HG02938 (cell line): Measurements from ENCODE around the gene STAC3.
"Not testable (repeated sequence)": the region's sequence is repeated elsewhere in the genome, so short reads cannot be mapped to it uniquely, and the experiment has no call there.

Source experiments
- ATAC-seq: cut with Tn5 transposase; IDR thresholded peaks from one replicate; pipeline ENCODE4 v1.9.1; 2021; ENCODE audit warnings: mild to moderate bottlenecking, moderate library complexity; ENCODE audit not compliant: unreplicated experiment

The STAC3 gene

DNA sequence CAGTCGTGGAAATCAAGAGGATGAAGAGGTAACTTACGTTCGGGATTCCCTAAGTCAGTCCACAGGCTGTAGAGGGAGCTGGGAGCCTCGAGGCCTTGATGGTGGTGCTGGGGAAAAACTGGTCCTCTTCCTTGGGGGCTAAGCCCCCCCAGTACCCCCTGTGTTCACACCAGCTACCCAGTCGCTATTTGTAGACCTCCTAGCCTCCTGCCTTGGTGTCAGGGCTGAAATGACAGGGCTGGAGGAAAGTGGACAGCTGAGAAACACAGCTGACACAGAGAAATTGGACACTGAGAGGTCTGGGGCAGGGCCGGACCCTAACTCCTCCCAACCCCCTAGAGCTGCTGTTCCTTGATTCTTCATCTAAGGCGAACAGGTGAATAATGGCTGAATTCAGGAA, at the start of gene STAC3:
Gene STAC3, minus strand, starts transcription at position 232 of the 400 bp plus-strand sequence. CDS start 1,551 bp downstream, outside the sequence.
- no peak for ATAC-seq

DNA sequence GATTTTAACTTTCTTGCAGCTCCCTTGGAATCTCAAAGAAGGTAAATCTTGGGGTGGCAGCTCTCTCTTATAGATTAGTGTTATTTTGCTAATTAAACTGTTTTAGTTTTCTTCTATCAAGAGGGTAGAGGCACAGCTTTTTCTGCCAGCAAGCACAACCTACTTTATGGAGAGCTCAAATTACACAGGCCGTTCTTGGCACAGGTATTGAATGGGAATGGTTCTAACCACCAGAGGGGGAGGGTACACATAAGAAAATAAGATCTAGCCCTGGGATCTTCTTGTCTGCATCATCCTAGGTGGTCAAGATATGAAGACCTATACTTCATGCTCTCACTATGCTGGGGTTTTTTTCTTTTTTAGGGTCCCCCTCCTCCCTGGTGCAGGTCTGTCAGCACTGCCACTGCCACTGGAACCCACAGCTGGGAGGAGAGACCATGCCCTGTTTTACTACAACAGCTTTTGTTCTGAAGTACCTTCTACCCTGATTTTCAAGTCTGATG, 48.6 kb upstream of the STAC3 start:
- no peak for ATAC-seq

DNA sequence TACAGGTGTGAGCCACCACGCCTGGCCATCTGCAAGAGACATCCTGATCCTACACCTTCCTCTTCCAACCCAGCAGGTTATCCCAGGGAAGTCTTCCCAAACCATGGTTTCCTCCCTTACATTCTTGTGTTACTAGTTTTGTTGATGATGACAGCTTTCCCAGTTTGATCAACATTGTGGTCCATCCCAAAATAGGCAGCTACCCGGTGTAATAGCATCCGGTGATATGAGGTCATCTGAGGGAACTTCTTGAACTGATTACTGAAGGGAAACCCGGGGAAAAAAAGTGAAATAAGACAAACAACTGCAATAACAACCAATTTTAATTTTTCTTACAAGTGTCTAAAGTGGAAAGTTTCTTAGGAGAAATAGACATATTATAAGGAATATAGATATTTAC, 45.3 kb upstream of the STAC3 start:
- ATAC-seq, result no peak

DNA sequence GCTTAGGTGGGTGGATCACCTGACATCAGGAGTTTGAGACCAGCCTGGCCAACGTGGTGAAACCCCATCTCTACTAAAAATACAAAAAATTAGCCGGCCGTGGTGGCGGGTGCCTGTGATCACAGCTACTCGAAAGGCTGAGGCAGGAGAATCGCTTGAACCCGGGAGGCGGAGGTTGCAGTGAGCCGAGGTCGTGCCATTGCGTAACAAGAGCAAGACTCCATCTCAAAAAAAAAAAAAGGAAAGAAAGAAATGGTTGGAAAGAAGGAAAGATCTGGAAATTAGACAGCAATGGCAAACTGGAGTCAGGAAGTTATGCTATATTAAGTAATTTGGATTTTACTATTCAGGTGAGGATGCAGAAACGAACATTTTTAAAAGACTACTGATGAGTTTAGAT, 31.1 kb upstream of the STAC3 start:
- not testable (repeated sequence) for ATAC-seq

DNA sequence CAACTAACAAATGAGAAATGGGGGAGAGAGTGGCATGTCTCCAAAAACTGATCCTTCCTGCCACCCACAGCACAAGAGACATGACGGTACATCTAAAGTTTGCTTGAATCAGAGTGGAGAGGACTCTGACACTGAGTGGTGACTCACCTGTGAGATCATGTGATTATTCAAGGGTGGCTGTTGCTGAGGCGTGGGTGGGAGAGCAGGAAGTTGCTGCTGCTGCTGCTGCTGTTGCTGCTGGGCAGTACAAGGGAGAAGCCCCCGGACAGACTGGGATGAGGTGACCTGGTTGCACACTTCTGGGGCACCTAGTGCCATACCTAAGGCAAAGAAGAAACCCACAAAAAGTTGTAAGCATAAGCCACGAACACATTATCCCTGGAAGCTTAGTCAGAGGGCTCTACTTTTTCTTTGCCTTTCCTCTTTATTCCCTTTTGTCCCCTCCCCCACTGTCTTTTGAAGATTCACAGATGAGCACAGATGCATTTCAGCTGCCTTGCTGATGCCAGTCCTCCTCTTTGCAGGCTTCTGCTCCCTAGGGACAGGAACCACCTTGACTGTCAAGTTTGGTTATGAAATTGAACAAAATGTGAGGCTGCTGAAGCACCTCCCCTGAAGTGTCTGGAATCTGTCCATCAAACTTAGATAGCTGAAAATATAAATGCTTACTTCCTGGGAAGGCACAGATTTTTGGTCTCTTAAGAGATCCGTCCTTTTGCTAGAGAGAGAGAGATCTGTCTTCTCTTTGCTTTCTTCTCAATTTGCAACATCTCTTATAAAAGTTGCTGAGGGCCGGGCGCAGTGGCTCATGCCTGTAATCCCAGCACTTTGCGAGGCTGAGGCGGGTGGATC, 29.4 kb upstream of the STAC3 start:
- ATAC-seq, result peak; percentile 95

DNA sequence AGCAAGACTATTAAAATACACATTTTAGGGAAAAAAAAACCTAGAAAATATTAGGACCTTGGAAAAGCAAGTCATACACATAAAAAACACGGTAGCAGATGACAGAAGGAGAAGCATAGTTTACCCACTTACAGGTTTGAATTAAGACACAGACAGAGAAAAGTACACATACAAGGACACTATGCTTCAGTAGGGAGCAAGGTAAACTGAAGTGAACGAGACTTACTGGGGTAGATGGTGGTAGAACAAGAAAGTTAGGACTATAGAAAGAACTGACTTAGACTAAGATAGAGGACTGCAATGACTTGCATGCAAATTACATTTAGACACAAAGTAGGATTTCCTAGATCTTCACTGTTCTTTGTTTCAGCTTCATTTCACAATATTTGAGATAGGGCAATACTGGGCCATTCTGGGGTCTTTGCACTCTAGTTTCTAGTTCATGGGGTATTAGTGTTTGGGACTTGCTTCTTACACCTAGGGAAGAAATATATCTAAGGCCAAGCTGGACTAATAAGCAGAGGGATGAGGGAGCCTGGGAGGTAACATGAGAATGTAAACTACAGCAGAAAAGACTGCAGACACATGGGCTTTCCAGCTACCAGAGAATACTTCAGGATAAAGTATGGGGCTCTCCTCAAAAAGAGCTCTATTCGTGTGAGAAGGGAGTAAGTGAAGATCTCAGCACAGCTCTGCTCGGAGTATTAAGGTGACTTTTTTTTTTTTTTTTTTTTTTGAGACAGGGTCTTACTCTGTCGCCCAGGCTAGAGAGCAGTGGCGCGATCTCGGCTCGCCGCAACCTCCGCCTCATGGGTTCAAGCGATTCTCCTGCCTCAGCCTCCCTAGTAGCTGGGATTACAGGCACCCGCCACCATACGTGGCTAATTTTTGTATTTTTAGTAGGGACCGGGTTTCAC, 27.7 kb upstream of the STAC3 start:
- ATAC-seq, result no peak

DNA sequence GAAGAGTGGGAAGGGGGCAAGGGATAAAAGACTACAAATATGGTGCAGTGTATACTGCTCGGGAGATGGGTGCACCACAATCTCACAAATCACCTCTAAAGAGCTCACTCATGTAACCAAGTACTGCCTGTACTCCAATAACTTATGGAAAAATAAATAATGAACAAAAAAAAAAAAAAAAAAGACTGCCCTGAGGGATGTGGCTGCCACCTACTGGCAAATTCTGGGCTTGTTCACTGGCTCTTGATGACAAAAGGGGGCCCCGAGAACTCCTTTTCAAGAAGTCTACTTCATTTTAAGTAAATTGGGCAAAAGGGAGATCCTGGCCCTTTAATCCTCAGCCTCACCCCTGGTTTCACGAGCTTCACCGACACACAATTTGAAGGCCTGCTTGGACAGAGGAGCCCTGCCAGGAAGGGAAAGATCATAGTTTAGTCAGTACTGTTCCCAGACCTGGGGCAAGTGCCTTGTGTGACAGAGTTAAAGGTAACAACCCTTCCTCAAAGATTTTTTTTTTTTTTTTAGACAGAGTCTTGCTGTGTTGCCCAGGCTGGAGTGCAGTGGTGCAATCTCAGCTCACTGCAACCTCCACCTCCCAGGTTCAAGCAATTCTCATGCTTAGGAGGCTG, 26.1 kb upstream of the STAC3 start:
- ATAC-seq, result no peak

DNA sequence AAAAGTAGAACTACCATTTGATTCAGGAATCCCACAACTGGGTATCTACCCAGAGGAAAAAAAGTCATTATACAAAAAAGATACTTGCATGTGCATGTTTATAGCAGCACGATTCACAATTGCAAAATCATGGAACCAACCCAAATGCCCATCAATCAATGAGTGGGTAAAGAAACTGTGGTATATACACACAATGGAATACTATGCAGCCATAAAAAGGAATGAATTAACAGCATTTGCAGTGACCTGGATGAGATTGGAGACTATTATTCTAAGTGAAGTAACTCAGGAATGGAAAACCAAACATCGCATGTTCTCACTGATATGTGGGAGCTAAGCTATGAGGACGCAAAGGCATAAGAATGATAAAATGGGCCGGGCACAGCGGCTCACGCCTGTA, 25.2 kb upstream of the STAC3 start:
- not testable (repeated sequence) for ATAC-seq

DNA sequence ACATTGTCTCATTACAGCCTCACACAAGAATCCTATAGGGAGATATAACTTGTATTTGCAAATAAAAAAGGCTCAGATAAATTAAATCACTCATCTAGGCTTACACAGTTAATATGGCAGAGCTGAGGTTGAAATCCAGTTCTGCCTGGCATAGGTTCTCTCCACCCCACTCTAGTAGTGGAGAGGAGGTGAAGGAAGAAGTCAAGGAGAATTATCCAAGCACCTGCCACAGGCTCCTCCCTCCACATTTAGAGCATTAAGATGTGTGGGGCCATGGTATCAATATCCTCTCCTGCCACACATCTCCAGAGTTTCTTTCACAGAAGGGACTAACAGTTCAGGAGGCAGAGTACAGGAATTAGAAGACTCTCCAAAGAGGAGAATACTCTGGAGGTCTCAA, 22.5 kb upstream of the STAC3 start:
- ATAC-seq, result no peak

DNA sequence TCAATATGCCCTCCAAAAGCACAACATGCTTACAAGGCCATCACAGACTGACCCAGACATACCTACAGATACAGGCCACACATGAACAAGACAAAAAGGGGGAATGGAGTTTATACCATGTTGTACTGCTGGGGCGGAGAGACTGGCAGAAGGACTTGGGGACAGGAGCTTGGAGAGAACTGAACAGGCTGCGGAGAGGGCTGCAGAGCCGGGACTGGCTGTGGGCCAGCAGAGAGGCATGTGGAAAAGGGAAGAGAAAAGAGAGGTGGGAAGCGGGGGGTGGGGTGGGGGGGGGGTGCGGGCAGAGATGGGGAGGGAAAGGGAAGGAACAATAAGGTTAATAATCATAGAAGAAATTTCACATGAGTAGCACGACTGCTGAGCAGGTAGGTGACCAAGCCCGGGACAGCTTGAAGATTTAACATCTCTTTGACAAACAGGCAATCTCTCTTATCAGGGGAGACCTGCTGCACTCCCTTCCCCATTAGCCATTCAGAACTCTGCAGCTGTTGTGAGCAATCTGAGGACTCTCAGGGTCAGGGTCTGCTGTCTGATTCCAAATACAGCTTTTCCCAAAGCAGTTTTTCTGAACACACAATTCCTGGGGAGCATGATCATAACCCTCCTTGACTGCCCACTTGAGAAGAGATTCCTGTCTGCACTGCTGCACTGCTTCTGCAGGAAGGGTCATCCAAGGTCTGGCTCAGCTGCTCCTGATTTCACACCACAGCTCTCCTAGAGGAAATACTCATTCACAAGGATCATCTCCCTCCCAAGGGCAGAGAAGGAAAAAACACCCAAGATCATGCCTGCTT, 21.6 kb upstream of the STAC3 start:
- no peak for ATAC-seq

DNA sequence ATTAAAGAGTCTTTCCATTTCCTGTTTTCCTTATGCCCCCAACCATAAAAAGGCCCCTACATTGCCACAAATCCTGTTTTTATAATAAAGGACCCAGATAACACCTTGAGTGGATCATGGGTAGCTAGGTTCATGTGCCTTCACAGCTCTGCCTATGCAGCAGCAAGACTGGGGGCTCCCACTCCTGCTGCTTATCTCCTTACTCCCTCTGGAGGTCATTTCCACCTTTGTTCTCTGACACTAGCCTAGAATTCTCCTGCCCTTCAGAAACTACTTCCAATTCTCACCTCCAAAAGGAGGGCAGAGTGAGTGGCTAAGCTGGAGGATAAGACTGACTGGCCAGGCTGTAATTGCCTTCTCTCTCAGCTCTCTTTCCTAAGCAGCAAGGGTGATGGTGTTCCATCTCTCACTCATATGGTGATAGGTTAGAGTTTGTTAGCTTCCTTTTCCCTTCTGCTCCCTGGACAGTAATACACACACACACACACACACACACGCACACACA, 20.0 kb upstream of the STAC3 start:
- no peak for ATAC-seq

DNA sequence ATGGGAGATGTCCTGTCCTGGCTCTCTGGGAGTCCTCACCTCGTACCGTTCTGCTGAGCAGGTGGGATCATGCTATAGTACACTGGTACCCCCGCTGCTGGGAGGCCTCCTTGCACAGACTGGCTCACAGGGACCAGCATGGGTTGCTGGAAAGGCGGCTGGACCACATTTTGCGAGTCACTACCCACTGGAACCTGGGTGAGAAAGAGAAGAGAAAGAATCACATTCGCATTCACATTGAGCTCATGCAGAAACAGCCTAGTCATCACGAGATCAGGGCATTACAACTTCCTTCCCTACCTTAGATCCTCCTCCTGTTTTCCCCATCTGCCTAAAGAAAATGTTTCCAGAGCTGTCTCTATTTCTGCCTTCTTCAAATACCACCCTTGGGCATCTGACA, 17.3 kb upstream of the STAC3 start:
- no peak for ATAC-seq

DNA sequence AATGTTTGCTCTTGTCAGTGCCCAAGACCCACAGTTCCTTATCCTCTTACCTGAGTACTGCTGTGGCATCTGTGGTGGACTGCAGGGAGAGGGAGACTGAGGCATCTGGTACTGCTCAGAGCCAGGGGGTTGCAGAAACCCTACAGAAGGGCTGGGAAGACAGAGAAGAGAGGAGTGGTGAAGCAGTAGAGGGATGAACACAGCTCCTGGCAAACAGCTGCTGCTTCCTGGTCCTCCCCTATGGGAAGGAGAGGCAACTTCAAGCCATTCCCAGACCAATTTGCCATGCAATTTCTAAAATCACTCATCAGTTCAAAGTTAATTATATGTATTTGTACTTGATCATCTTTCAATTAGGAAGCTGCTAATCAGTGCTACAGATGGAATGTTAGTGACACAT, 15.7 kb upstream of the STAC3 start:
- no peak for ATAC-seq

DNA sequence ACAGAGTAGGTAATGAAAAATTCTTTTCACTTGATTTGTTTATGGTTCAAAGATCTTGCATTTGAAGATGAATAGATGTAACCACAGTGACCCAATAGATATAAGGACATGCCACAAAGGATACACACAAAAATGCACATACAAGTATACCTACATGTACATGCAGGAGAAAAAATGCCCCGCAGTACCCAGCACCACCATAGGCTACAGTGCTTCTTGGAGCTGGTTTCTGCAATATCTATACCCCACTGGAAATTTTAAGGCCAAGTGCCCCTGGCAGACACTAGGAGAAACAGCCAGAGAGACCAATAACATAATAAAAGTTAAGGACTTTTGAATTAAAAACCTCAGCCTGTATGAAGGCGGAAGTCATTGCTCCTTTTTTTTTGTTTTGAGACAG, 12.1 kb upstream of the STAC3 start:
- no peak for ATAC-seq

DNA sequence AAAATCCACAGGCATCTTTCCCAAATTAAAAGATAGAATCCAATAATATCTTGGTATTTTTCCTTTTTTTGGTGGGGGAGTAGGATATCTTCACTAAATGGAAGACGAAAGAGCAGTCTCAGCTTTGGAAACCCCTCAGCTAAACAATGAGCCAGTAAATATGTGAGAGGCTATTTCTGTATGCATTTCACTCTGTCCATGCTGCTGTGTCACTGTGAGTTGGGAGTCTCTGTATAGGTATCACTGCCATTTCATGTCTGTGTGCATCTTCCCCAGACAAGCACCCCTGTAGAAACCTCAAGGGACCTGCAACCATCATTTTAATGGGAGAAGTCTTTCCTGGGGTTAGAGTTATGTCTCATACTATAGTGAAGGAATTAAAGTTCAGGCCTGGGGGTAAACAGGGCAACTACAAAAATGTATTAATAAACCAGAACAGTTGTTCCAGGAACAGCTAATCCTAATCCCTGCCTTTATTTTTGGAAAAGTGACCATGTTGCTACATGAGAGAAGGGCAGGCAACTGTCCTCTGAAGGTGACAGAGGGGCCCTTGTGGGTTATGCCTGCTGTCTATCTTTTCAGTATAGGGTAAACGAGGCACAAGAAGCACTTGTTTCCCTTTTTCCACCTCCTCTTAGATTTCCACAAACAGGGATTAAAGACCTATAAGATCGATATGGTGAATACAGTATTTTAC, 11.3 kb upstream of the STAC3 start:
- ATAC-seq, result no peak

DNA sequence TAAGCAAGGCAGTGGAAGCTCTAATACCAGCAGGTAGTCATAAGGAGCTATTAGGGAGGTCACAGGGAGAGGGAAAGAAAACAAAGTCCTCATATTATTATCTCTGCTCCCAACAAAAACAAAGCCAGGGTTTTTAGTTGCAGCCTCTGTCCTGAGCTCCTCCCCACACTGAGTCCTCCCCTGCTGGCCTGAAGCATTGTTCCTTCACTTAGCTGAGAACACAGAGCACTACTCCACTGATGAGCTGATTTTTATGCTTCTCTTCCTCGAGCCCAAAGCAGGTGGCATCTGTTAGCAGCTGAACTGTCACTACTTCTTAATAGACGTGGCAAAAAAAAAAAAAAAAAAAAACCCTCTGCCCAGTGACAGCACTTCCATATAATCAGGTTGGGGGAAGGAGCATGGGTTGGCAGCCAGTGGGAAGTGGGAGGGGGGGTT, 10.5 kb upstream of the STAC3 start:
- ATAC-seq, result no peak

DNA sequence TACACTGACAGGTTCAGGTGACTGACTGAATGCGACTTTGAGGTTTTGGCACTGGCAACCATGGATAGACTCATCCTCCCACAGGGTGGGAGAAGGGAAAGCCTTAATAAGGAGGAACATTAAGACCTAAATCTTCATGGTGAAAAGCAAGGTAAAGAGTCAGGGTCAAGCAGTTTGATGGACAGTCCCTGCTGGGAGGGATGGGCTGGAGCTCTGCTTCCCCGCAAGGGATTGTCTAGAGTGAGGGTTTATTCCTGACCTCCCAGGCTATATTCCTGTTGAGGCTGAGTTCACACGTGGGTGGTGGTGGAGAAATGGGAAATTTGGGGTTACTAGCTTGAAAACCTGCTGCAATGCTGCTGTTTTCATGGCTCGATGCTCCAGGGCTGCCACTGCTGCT, 9.4 kb upstream of the STAC3 start:
- ATAC-seq, result no peak

DNA sequence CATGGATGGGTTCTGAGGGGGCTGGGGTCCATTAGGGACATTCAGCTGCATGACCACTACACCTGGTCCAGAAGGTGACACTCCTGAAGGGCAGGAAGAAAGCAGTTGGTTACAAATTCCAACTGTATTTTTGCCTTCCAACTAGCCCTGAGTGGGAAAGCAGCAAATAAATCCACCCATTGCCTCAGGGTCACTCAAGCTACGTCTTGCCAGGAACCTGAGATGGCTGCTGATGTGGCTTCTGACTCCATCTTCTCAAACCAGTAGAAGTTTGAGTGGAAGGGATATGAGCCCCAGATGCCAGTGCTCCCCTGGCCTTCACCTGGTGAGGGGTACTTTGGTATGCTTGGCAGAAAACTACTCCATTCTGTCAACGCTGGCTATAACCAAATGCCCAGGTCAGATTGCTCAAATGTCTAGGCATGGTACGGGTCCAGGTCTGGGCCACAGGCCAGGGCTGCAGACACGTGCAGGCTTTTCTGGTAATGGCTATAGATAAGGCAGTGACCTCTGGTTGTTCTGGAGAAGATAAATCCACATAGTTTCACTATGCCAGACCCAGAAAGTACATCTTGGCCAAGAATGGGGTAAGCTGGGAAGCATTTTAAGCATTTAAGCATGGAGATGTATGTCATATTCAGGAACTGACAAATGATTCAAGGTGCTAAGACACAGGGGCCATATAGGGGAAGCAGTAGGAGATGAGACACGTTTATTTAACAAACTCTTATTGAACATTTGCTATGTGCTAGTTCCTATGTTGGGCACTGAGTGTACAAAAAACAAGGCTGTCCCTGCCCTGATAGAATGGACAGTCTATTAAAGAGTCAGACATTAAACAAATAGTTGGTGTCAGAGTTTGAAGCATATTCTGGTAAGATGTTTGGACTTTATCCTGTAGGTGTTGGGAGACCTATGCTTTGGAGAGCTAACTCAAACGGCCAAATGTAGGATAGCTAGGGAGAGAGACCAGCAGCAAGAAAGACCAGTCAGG, 8.3 kb upstream of the STAC3 start:
- ATAC-seq, result no peak
